GM06990 (cell line): ENCODE measurements around the gene CHMP4A.

Experiments
- DNase-seq: peaks from one replicate; pipeline ENCODE4 v3.0.0-alpha.2; 2011; ENCODE audit not compliant: insufficient read length; ENCODE audit errors: extremely low read depth
- H3K27me3 ChIP-seq: replicated peaks from 2 replicates; pipeline ENCODE4 v1.6.0; 2011; ENCODE audit warnings: low read length; ENCODE audit not compliant: control insufficient read depth, insufficient read depth
- H3K36me3 ChIP-seq: 2 replicates; pipeline ENCODE4 v1.5.1; 2011; ENCODE audit warnings: low read length; ENCODE audit not compliant: control insufficient read depth, insufficient read depth
- H3K4me3 ChIP-seq: replicated peaks from 2 replicates; pipeline ENCODE4 v1.5.1; 2011; ENCODE audit warnings: low read depth, mild to moderate bottlenecking, control low read depth, low read length
- TF ChIP-seq, protein P1 (sequence below): IDR thresholded peaks from 2 replicates; pipeline ENCODE4 v1.5.1; 2011; ENCODE audit warnings: low read length, control low read depth, mild to moderate bottlenecking, inconsistent platforms; ENCODE audit not compliant: insufficient read depth, poor library complexity, severe bottlenecking

Gene CHMP4A

DNA sequence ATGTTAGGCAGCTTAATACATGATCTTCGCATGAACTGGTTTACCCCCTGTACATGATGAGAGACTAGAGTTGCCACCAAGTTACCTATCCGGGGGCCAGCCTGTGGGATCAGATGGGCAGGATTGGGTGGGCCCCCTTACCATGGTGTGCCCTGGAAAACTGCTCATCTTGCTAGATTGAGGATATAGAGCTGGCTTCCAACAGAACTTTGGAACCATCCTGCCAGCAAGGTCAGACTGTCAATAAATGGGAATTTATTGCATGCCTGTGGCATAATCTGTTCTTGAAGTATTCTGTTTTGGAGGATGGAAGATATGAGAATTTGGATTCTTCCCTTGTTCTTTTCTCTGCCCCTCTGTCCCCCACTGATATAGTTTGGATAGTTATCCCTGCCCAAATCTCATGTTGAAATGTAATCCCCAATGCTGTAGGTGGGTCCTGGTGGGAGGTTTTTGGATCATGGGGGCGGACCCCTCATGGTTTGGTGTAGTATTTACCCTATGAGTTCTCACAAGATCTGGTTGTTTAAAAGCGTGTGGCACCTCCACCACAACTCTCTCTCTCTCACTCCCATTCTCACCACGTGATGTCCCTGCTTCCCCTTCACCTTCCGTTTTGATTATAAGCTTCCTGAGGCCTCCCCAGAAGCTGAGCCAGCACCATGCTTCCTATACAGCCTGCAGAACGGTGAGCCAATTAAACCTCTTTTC is 14.3 kb downstream of the CHMP4A start:
- H3K27me3 ChIP-seq, result no peaks in the 10 kb centered on the region
- no peak overlapping the region for H3K4me3 ChIP-seq
- H3K36me3 ChIP-seq, result peaks cover 10% of the 10 kb centered on the region
- no peak for DNase-seq
- TF ChIP-seq, protein P1, sequence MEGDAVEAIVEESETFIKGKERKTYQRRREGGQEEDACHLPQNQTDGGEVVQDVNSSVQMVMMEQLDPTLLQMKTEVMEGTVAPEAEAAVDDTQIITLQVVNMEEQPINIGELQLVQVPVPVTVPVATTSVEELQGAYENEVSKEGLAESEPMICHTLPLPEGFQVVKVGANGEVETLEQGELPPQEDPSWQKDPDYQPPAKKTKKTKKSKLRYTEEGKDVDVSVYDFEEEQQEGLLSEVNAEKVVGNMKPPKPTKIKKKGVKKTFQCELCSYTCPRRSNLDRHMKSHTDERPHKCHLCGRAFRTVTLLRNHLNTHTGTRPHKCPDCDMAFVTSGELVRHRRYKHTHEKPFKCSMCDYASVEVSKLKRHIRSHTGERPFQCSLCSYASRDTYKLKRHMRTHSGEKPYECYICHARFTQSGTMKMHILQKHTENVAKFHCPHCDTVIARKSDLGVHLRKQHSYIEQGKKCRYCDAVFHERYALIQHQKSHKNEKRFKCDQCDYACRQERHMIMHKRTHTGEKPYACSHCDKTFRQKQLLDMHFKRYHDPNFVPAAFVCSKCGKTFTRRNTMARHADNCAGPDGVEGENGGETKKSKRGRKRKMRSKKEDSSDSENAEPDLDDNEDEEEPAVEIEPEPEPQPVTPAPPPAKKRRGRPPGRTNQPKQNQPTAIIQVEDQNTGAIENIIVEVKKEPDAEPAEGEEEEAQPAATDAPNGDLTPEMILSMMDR, result no peak

DNA sequence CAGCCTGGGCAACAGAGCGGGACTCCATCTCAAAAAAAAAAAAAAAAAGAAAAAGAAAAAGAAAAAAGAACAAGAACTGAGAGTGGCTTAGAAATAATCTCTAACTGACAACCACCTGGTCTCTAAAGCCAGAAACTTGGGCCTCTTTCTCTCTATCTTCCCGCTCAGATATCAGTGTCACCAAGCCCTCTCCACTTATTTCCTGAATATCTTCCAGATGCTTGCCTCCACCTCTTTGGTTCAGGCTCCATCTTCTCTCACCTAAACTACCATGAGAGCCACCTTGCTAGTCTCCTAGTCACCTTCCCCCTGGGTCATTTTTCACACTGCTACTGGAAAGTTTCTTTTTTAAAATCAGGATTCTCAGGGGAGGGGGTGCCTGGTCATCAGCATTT is 16.2 kb downstream of the CHMP4A start:
- Histone ChIP-seq H3K36me3 (peaks cover 8% of the 10 kb centered on the region), H3K4me3 (peak overlapping the region; percentile 97), H3K27me3 (no peaks in the 10 kb centered on the region)
- no peak for DNase-seq
- TF ChIP-seq, protein P1, result no peak

DNA sequence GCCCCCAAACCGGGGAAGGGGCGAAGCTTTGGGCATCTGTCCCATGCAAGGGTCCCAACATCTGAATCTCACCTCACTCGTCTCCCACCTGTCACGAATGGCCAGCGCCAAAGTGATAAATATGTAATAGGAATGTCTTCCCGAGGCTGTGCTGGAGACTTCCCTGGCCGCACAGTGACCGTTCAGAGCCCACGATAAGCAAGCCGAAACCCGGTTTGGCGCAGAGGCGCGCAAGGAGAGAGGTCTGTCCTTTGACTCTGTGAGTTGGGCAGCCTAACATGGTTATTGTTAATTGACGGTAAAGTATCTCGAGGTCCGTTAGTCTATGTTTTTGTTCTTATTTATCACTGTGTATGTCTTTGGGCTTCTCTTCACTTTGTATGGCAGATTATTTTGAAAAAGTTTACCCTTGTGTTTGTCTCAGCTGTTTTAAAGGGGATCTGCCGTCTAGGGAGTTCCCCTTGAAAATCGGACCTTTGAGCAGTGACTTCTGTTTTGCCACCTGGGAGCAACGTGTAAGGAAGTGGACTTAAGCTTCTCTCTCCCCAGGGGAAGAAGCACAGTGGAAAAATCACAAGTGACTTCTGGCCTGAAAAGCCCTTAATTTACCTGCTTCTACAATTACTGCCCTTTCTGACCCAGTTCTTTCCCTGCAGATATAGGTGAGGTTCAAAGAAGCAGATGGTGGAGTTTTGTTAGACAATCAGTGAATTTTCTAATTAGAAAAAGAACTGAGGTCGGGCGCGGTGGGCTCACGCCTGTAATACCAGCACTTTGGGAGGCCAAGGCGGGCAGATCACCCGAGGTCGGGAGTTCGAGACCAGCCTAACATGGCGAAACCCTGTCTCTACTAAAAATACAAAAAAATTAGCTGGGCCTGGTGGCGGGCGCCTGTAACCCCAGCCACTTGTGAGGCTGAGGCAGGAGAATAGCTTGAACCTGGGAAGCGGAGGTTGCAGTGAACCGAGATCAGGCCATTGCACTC is 16.9 kb downstream of the CHMP4A start:
- no peak for DNase-seq
- peak overlapping the region; percentile 97 for H3K4me3 ChIP-seq
- no peaks in the 10 kb centered on the region for H3K27me3 ChIP-seq
- H3K36me3 ChIP-seq, result peaks cover 7% of the 10 kb centered on the region
- TF ChIP-seq, protein P1, result no peak

DNA sequence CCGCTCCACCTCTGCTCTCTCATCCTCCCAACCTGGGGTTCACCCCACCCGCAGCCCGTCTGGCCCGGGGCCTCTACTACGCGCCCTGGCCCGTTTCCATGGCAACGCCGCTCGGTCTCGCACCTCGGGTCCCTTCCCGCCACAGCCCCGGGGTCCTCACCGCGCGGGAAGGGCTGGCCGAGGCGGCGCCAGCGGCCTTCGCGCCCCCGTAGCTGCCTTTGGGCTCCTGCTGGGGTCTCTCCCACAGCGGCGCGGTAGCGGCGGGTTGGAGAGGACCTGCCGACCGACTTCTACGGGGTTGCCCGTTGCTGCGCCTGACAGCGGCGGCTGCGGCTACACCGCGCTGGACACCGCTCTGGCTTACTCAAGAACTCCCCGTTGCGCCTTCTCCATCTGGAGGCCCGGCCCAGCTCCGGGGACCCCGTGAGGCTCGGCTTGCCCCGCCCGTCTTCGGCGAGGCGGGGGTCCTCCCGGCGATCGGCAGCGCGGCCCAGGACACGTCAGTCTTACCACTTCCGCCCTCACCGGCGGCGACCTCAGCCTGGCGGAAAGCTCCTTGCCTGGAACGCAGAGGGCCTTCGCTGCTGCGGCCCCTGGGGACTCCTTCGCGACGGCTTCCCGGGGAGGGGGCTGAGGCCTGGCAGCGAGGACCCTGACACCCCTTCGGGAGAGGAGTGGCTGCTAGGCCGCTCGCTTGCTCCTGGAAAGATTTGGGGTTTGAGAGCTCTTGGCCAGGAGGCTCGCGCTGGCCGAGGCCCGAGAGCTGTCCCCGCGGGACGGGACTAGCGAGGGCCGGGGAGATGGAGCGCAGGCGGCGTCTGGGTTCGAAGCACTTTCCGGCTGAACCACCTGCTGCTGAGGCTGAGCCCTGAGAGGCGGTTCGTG is 17.9 kb downstream of the CHMP4A start, which contains the start of gene TM9SF1:
Gene TM9SF1 (minus strand): TSS at position 256 of the 885 bp plus-strand sequence. CDS start 422 bp downstream, outside the sequence.
- DNase-seq, result peak; percentile 93
- Histone ChIP-seq H3K4me3 (peak within 1 kb of the TSS; percentile 97), H3K36me3 (peaks cover 10% of the 10 kb centered on the region), H3K27me3 (no peaks in the 10 kb centered on the region)
- TF ChIP-seq, protein P1, result no peak

DNA sequence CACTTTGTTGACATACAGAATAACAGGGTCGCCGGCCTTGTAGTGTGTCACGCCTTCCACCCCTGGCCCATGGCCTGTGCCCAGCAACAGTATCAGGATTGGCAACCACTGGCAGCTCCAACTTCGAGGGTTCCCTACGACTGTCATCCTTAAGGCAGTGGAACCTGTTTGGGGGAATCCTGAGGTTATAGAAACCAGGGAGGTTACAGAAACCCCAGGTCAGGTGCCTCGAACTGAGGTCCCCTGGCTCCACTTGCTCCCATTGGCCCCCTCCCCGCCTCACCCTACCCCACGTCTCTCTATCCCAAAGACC is 18.5 kb downstream of the CHMP4A start:
- peaks cover 10% of the 10 kb centered on the region for H3K36me3 ChIP-seq
- DNase-seq, result no peak

More for the DNA sequence above, 18.5 kb downstream of the CHMP4A start:
- TF ChIP-seq, protein P1, result no peak
- no peaks in the 10 kb centered on the region for H3K27me3 ChIP-seq
- H3K4me3 ChIP-seq, result peak overlapping the region; percentile 97
